PC-3 (cell line): ENCODE data around the gene CCDC8. TPM values are rescaled to one million over a fixed set of nuclear protein-coding genes. Genes with fewer than 3 reads are reported as not detected.
"Not testable (repeated sequence)": the region's sequence is repeated elsewhere in the genome, so short reads cannot be mapped to it uniquely, and the experiment has no call there.

Experiments used
- ATAC-seq: fragments of 200-7000 bp; cut with Tn5 transposase; 2 replicates; pipeline ENCODE4 v1.9.1; 2020; ENCODE audit warnings: mild to moderate bottlenecking, moderate library complexity
- BruUV-seq: library from RNA; stranded (reverse); fragments of 400-500 nt; replicated peaks from 2 replicates; lab custom pipeline; 2021; lab: Mats Ljungman, UMichigan
- CTCF ChIA-PET: fragments of 300-600 bp; sonication (Branson Sonifier 250); formaldehyde crosslinking; loops from one replicate; lab custom pipeline; 2022; ENCODE audit warnings: antibody characterized with exemption; lab: Charles Lee
- POLR2A ChIA-PET: fragments of 300-600 bp; sonication (Branson Sonifier 250); formaldehyde crosslinking; loops from one replicate; lab custom pipeline; 2022; ENCODE audit warnings: antibody characterized with exemption; ENCODE audit not compliant: unreplicated experiment; lab: Charles Lee
- DNase-seq: peaks from one replicate; pipeline ENCODE4 v3.0.0-alpha.2; 2015
- H2AFZ ChIP-seq: fragments of 300-600 bp; sonication (generic); 2 replicates; pipeline ENCODE4 v1.6.0; 2016; ENCODE audit warnings: antibody characterized with exemption, low read length
- H3F3A ChIP-seq: fragments of 300-600 bp; sonication (generic); one replicate; pipeline ENCODE4 v1.6.0; 2017; ENCODE audit warnings: antibody characterized with exemption, low read length, control low read depth, mild to moderate bottlenecking; ENCODE audit not compliant: unreplicated experiment
- H3K27ac ChIP-seq: fragments of 300-600 bp; sonication (generic); 2 replicates; pipeline ENCODE4 v1.5.1; 2016; ENCODE audit warnings: mild to moderate bottlenecking, low read length
- H3K27me3 ChIP-seq: fragments of 300-600 bp; sonication (generic); 2 replicates; pipeline ENCODE4 v1.6.1; 2016; ENCODE audit warnings: low read length, mixed read lengths
- H3K36me3 ChIP-seq: fragments of 300-600 bp; sonication (generic); 2 replicates; pipeline ENCODE4 v1.6.1; 2016; ENCODE audit warnings: low read depth, mixed run types, low read length, mixed read lengths
- H3K4me1 ChIP-seq: fragments of 300-600 bp; sonication (generic); 2 replicates; pipeline ENCODE4 v1.5.1; 2016; ENCODE audit warnings: low read length; ENCODE audit not compliant: insufficient read depth
- H3K4me2 ChIP-seq: fragments of 300-600 bp; sonication (generic); 2 replicates; pipeline ENCODE4 v1.6.0; 2016; ENCODE audit warnings: low read length
- H3K4me3 ChIP-seq: fragments of 300-600 bp; sonication (generic); 2 replicates; pipeline ENCODE4 v1.5.1; 2016; ENCODE audit warnings: mild to moderate bottlenecking, low read length, mixed read lengths
- H3K79me2 ChIP-seq: fragments of 300-600 bp; sonication (generic); 2 replicates; pipeline ENCODE4 v1.6.1; 2017; ENCODE audit warnings: low read length, mixed read lengths
- H3K9ac ChIP-seq: fragments of 300-600 bp; sonication (generic); 2 replicates; pipeline ENCODE4 v1.6.0; 2016; ENCODE audit warnings: mild to moderate bottlenecking, low read length
- H3K9me2 ChIP-seq: fragments of 300-600 bp; sonication (generic); replicated peaks from 2 replicates; pipeline ENCODE4 v1.6.1; 2016; ENCODE audit warnings: mixed run types, low read length, mixed read lengths
- H3K9me3 ChIP-seq: fragments of 300-600 bp; sonication (generic); 2 replicates; pipeline ENCODE4 v1.6.1; 2016; ENCODE audit warnings: low read length, mixed read lengths
- H4K20me1 ChIP-seq: fragments of 300-600 bp; sonication (generic); 2 replicates; pipeline ENCODE4 v1.6.1; 2016; ENCODE audit warnings: low read length, mixed read lengths
- EZH2 ChIP-seq: fragments of 300-600 bp; sonication (generic); IDR thresholded peaks from one replicate; pipeline ENCODE4 v1.6.1; 2017; ENCODE audit warnings: antibody characterized with exemption, mild to moderate bottlenecking, low read length; ENCODE audit not compliant: unreplicated experiment
- EZH2phosphoT487 ChIP-seq: fragments of 300-600 bp; sonication (generic); IDR thresholded peaks from 2 replicates; pipeline ENCODE4 v1.6.1; 2018; ENCODE audit warnings: mild to moderate bottlenecking, antibody characterized with exemption, low read length, borderline replicate concordance
- intact Hi-C: fragments of 100-400 bp; cut with micrococcal nuclease; formaldehyde crosslinking; loops from 2 replicates; pipeline ENCODE4 v1.9.0; 2023
- total RNA-seq: library from RNA; depleted of rRNA; stranded (reverse); fragments of >200 nt; gene quantifications from 2 replicates; pipeline ENCODE4 v1.2.3, GENCODE V29; 2014
- TF ChIP-seq, protein P1 (sequence below): fragments of 300-600 bp; sonication (generic); conservative IDR thresholded peaks from 2 replicates; pipeline ENCODE4 v1.5.1; 2017; ENCODE audit warnings: antibody characterized with exemption, low read depth, mild to moderate bottlenecking, low read length

CCDC8 gene
- total RNA-seq, 1 experiment from 2014 or later: not detected

DNA sequence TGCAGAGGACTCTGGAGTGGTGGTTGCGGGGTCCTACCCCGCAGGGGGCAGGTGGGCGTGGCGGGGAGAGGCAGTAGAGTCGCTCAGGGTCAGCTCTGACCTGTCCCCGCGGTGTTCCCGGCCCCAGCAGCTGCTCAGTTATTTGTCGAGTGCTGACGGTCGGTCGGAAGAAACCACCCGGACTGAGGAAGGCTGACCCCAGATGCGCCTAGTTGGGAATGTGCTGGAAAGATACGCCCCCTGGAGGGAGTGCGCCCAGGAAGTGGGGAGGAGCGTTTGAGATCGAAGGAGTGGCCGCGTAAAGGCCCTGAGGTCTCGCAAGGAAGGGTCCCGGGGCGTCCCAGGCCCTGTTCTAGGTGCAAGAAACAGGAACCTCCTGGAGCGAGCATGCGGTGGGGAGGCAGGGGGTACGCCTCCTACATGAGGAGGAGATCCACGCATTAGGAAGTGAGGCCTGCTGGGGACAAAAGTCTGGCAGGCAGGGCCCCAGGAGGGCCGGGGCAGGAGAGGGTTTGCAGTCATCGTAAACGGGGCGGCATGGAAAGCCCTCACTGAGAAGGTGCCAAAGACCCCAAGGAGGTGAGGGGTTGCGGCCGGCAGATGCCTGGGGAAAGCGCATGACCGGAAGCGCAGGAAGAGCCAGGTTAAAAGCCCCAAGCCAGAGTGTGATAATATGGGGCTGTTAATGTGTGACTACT lies 9.2 kb downstream of the CCDC8 start:
- Histone ChIP-seq H3K27me3 (no peaks in the 10 kb centered on the region), H2AFZ (peak overlapping the region; percentile 87), H3F3A (no peaks in the 10 kb centered on the region), H3K9me3 (no peaks in the 10 kb centered on the region), H3K36me3 (no peaks in the 10 kb centered on the region), H3K27ac (no peak overlapping the region), H3K9ac (peak overlapping the region; percentile 29; the same call in 1 of the 2 replicates), H4K20me1 (no peaks in the 10 kb centered on the region), H3K4me2 (peak overlapping the region; percentile 79), H3K9me2 (no peaks in the 10 kb centered on the region), H3K4me3 (peak overlapping the region; percentile 58), H3K79me2 (no peaks in the 10 kb centered on the region), H3K4me1 (0 out of 2 replicates have a peak, but pooled peaks cover 4% of the 10 kb centered on the region)
- ChIA-PET POLR2A (no interaction called here), CTCF (no interaction called here)
- DNase-seq (peak; percentile 37), ATAC-seq (peak; percentile 66)
- BruUV-seq: no TSS peak
- intact Hi-C loops: loop anchor here (10.0 kb wide), 1 partner anchor 111 kb away; no protein-coding TSS in a partner anchor
- TF ChIP-seq EZH2 (no peak), EZH2phosphoT487 (no peak)
- TF ChIP-seq, protein P1, sequence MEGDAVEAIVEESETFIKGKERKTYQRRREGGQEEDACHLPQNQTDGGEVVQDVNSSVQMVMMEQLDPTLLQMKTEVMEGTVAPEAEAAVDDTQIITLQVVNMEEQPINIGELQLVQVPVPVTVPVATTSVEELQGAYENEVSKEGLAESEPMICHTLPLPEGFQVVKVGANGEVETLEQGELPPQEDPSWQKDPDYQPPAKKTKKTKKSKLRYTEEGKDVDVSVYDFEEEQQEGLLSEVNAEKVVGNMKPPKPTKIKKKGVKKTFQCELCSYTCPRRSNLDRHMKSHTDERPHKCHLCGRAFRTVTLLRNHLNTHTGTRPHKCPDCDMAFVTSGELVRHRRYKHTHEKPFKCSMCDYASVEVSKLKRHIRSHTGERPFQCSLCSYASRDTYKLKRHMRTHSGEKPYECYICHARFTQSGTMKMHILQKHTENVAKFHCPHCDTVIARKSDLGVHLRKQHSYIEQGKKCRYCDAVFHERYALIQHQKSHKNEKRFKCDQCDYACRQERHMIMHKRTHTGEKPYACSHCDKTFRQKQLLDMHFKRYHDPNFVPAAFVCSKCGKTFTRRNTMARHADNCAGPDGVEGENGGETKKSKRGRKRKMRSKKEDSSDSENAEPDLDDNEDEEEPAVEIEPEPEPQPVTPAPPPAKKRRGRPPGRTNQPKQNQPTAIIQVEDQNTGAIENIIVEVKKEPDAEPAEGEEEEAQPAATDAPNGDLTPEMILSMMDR: peak; percentile 35; the same call in 1 of the 2 replicates

DNA sequence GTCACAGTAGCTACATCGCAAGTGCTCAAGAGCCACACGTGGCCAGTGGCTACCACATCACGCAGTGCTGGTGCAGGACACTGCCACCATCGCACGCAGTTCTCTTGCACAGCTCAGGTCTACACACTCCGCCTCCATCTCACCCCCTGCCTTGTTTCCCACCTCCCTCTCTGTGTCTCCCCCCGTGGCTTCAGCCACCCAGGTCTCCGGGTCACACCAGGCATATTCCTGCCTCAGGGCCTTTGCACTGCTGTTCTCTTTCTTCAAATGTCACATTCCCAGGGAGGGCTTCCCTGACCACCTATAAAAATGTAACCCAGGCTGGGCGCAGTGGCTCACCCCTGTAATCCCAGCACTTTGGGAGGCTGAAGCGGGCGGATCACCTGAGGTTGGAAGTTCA lies 10.6 kb downstream of the CCDC8 start:
- no peaks in the 10 kb centered on the region for H3K36me3 ChIP-seq
- ChIA-PET POLR2A (no interaction called here), CTCF (interaction anchor here (0.7 kb wide), 1 partner anchor 33 kb away, joined by 3 read pairs; no protein-coding TSS in a partner anchor)
- H3K79me2 ChIP-seq: no peaks in the 10 kb centered on the region
- TF ChIP-seq EZH2phosphoT487: no peak
- TF ChIP-seq EZH2: no peak
- TF ChIP-seq, protein P1: no peak
- DNase-seq (no peak), ATAC-seq (no peak)
- no TSS peak for BruUV-seq
- no peaks in the 10 kb centered on the region for H3K9me2 ChIP-seq
- no peak overlapping the region for H3K9ac ChIP-seq
- H2AFZ ChIP-seq: no peak overlapping the region
- H3F3A ChIP-seq: no peaks in the 10 kb centered on the region
- intact Hi-C loops: loop anchor here (1.0 to 10.0 kb wide), 2 partner anchors 85 to 112 kb away; no protein-coding TSS in a partner anchor
- H3K4me3 ChIP-seq: no peak overlapping the region
- H3K9me3 ChIP-seq: no peaks in the 10 kb centered on the region
- no peaks in the 10 kb centered on the region for H4K20me1 ChIP-seq
- H3K4me1 ChIP-seq: 0 out of 2 replicates have a peak, but pooled peaks cover 4% of the 10 kb centered on the region
- no peak overlapping the region for H3K27ac ChIP-seq
- H3K4me2 ChIP-seq: no peak overlapping the region
- no peaks in the 10 kb centered on the region for H3K27me3 ChIP-seq

DNA sequence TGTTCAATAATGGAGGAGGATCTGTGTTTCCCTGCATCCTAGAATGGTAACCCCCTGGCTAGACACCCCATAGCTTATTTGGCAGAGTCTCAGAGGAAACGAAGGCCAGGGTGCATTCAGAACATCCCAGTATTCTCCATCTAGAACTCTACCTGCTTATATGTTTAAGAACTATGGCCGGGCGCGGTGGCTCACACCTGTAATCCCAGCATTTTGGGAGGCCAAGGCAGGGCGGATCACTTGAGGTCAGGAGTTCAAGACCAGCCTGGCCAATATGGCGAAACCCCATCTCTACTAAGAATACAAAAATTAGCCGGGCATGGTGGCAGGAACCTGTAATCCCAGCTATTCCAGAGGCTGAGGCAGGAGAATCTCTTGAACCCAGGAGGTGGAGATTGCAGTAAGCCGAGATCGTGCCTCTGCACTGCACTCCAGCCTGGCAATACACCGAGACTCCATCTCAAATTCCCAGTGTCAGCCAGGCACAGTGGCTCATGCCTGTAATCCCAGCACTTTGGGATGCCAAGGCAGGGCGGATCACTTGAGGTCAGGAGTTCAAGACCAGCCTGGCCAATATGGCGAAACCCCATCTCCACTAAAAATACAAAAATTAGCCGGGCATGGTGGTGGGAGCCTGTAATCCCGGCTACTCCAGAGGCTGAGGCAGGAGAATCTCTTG lies 15.4 kb downstream of the CCDC8 start:
- BruUV-seq, H3K27me3 ChIP-seq, CTCF ChIA-PET, H2AFZ ChIP-seq, ATAC-seq, H3K36me3 ChIP-seq, H3K4me1 ChIP-seq, DNase-seq, intact Hi-C loops, H3K79me2 ChIP-seq, H3K27ac ChIP-seq, H3K9me2 ChIP-seq, H3K9ac ChIP-seq, H3F3A ChIP-seq, H3K9me3 ChIP-seq, POLR2A ChIA-PET, H3K4me3 ChIP-seq, H4K20me1 ChIP-seq, H3K4me2 ChIP-seq: not testable (repeated sequence)
